AG09309 (cell line): ENCODE measurements around the gene ZDHHC17.
"Not testable (repeated sequence)": the region's sequence is repeated elsewhere in the genome, so short reads cannot be mapped to it uniquely, and the experiment has no call there.

Experiments
- DNase-seq: peaks from one replicate; pipeline ENCODE4 v3.0.0-alpha.2; 2010; ENCODE audit warnings: low read depth
- H3K4me3 ChIP-seq: 2 replicates; pipeline ENCODE4 v1.5.1; 2011; ENCODE audit warnings: mild to moderate bottlenecking, low read depth, low read length, moderate library complexity; ENCODE audit not compliant: control insufficient read depth
- CTCF ChIP-seq: IDR thresholded peaks from 2 replicates; pipeline ENCODE4 v1.5.1; 2011; ENCODE audit warnings: mild to moderate bottlenecking, low read depth, low read length, inconsistent platforms; ENCODE audit not compliant: insufficient read depth, control insufficient read depth; ENCODE audit errors: missing control alignments

ZDHHC17 gene

DNA sequence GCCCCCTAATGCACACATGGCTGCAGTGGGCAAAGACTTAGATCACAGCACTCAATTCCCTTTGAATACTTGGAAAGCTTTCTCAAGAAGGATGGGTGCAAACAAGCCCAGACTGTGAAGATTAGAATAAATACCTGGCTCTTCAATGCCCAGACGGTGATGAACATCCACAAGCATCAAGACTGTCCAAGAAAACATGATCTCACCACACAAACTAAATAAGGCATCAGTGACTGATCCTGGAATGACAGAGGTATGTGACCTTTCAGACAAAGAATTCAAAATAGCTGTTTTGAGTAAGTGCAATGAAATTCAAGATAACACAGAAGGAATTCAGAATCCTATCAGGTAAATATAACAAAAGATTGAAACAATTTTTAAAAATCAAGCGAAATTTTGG, 43.8 kb upstream of the ZDHHC17 start:
- no peak overlapping the region for H3K4me3 ChIP-seq
- no peak for DNase-seq
- TF ChIP-seq CTCF: no peak

DNA sequence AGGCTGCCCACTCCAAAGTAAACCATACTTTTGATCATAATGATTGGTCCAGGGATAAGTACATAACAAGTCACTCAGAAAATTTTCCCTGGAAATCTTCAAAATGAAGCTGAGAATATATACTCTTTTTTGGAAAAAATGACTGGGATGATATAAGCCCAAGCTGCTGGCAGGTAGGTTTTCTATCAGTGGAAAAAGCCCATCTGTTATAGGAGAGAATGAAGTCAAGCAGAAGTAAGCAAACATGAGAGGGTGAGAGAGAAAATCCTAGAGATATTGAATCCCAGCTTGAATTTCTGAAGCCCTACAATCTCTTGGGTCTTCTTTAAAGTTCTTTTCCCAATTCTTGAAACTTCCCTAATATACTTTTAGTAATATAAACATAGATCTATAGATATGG, 37.3 kb upstream of the ZDHHC17 start:
- no peak for TF ChIP-seq CTCF
- no peak overlapping the region for H3K4me3 ChIP-seq
- DNase-seq: no peak

GRCh38 chr12:76732188-76732587, 31.7 kb upstream of the ZDHHC17 start:
- DNase-seq, H3K4me3 ChIP-seq: not testable (repeated sequence)

DNA sequence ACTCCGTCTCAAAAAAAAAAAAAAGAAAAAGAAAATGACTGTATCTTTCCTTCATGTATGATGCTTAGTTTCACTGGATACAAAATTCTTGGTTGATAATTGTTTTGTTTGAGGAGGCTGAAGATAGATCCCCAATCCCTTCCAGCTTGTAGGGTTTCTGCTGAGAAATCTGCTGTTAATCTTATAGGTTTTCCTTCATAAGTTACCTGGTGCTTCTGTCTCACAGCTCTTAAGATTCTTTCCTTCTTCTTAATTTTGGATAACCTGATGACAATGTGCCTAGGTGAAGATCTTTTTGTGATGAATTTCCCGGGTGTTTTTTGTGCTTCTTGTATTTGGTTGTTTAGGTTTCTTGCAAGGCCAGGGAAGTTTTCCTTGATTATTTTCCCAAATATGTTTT, 26.2 kb upstream of the ZDHHC17 start:
- DNase-seq, H3K4me3 ChIP-seq: not testable (repeated sequence)

DNA sequence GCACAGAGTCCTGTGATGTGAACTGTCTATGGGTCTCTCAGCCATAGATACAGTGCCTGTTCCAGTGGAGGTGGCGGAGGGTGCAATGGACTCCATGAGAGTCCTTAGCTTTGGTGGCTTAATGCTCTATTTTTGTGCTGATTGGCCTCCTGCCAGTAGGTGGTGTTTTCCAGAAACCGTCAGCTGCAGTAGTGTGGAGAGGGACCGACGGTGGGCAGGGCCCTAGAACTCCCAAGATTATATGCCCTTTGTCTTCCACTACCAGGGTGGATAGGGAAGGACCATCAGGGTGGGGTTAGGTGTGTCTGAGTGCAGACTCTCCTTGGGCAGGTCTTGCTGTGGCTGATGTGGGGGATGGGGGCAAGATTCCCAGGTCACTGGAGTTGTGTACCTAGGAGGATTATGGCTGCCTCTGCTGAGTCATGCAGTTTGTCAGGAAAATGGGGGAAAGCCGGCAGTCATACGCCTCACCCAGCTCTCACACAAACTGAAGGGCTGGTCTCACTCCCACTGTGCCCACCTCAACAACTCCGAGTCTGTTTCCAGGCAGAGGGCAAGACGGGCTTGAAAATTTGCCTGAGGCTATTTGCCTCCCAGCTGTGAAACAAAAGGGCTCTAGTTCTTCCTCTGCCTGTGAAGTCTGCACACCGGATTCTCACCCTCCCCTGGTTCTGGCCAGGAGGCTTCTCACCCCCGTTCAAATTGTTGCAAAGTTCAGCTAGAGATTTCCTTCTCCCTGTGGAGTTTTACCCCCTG, 24.9 kb upstream of the ZDHHC17 start:
- TF ChIP-seq CTCF: no peak
- no peak overlapping the region for H3K4me3 ChIP-seq
- DNase-seq: no peak

DNA sequence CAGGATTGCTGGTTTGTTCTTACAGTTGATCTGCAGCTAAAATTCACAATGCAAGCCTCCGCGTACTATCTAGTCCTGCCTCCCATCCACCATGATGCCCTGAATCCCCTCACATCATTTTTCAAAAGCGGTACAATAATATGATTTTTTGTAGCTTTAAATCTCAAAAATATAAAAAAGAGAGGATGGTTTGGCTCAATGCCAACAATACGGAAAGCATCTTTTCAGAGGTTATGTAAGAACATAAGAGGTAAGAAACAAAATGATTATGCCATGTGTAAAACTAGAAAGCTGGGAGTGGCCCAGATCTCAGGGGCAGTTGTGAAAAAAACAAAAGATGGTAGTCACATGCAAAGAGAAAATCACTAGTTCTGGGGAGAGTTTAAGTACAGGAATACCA, 24.0 kb upstream of the ZDHHC17 start:
- no peak for DNase-seq
- no peak for TF ChIP-seq CTCF
- no peak overlapping the region for H3K4me3 ChIP-seq

GRCh38 chr12:76740501-76740900, 23.4 kb upstream of the ZDHHC17 start:
- no peak for DNase-seq
- H3K4me3 ChIP-seq: no peak overlapping the region
- no peak for TF ChIP-seq CTCF

- TF ChIP-seq CTCF: no peak
- no peak for DNase-seq
- no peak overlapping the region for H3K4me3 ChIP-seq
Measured at GRCh38 chr12:76745343-76745742, 18.6 kb upstream of the ZDHHC17 start.
